ACC112 (cell line): ENCODE data around the gene GOT1.

ENCODE experiments used
- H2AFZ ChIP-seq: fragments of 200-600 bp; sonication (generic); one replicate; pipeline ENCODE4 v1.6.0; 2017; ENCODE audit warnings: antibody characterized with exemption, low read length; ENCODE audit not compliant: unreplicated experiment
- H3K27ac ChIP-seq: fragments of 200-600 bp; sonication (generic); 2 replicates; pipeline ENCODE4 v1.5.1; 2014; ENCODE audit warnings: low read depth, mild to moderate bottlenecking, antibody characterized with exemption, low read length, moderate library complexity
- H3K27me3 ChIP-seq: fragments of 200-600 bp; sonication (generic); 2 replicates; pipeline ENCODE4 v1.6.1; 2014; ENCODE audit warnings: mild to moderate bottlenecking, antibody characterized with exemption, low read length, moderate library complexity, mixed read lengths; ENCODE audit not compliant: insufficient read depth
- H3K36me3 ChIP-seq: fragments of 200-600 bp; sonication (generic); 2 replicates; pipeline ENCODE4 v1.6.1; 2016; ENCODE audit warnings: mild to moderate bottlenecking, antibody characterized with exemption, low read length, moderate library complexity, mixed read lengths; ENCODE audit not compliant: insufficient read depth
- H3K4me1 ChIP-seq: fragments of 200-600 bp; sonication (generic); one replicate; pipeline ENCODE4 v1.6.1; 2016; ENCODE audit warnings: low read length, mixed read lengths; ENCODE audit not compliant: insufficient read depth, unreplicated experiment, control insufficient read depth
- H3K4me3 ChIP-seq: fragments of 200-600 bp; sonication (generic); 2 replicates; pipeline ENCODE4 v1.5.1; 2014; ENCODE audit warnings: mild to moderate bottlenecking, low read depth, low read length
- H3K79me2 ChIP-seq: fragments of 200-600 bp; sonication (generic); one replicate; pipeline ENCODE4 v1.6.0; 2016; ENCODE audit warnings: low read length; ENCODE audit not compliant: control insufficient read depth, unreplicated experiment, insufficient read depth

The GOT1 gene

DNA sequence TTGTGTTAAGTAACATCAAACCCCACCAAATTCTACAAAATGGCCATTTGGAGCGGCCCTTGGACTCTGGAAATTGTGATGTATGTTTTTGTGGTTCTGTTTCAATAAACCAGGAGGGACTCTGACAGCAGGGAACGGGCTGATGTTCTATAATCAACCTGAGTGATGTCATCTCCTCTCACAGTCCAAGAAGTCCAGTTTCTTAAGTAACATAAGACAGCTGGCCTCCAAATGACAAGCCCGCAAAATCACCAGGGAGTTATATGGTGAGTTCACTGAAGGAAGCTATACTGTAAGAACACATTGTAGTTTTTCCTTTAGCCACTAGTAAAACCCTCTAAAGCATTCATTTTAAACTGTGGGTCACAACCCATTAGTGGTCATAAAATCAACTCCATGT, 34.0 kb downstream of the GOT1 start:
- H3K79me2 ChIP-seq, result no peaks in the 10 kb centered on the region
- peak overlapping the region; percentile 53 for H3K27ac ChIP-seq
- H3K4me3 ChIP-seq, result no peak overlapping the region
- H2AFZ ChIP-seq, result no peak overlapping the region
- H3K4me1 ChIP-seq, result peaks cover 27% of the 10 kb centered on the region
- H3K27me3 ChIP-seq, result no peaks in the 10 kb centered on the region
- H3K36me3 ChIP-seq, result no peaks in the 10 kb centered on the region

DNA sequence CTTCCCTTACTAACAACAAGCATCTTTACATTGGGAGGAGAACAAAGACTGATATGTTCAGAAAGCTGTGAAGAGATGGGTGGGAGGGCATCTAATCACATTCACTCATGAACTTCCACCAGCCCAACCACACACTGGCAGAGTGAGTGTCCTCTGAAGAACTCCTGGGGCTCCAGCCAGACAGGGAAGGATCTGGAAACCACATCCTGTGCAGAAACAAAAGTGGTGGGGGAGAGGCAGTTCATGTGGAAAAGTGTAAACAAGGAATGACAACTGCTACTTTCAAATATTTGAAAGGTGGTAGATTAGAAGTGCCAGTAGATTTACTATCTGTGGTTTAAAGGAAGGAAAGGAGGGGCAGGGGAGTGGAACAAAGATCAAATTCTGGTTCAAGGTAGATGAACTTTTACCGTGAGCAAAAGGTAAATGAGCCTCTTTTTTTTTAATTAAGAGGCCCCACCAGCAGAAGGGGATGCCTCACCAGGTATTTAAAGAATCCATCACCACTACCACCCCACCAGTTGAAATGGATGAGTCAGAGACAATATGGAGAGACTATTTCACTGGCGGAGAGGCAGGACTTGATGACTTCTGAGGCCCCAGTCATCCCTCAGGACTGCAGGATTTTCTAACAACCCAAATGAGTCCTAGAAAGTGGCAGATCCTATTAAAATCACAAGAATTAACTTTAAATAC, 34.5 kb downstream of the GOT1 start:
- peaks cover 27% of the 10 kb centered on the region for H3K4me1 ChIP-seq
- peaks cover under 1% of the 10 kb centered on the region; the same call in 1 of the 2 replicates for H3K27me3 ChIP-seq

DNA sequence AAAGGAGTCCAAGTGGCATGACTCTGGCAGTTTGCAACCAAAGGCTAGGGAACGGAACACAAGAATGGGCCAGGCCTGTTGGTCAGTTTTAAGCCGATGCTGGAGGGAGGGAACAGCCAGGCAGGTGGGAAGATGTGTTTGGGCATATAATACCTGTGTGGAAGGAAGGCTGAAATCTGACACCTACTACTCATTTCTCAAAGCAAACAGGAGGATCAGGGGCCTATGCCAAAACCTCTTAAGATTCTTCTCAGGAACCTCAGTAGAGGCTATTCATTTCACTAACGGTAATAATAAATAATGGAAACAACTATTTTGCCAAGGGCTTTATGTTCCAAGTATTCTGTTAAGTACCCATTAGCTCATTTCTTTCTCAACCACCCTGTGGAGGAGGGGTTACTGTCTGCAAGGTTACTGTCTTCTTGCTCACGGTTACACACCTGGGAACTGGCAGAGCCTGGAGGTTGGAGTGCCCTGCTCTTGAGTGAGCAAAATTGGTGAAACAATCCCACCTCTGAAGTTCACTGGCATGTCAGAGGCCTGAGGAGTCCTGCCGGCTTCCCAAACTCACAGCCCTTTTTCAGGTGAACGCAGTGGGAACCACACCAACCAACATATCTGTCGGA, 35.5 kb downstream of the GOT1 start:
- no peaks in the 10 kb centered on the region for H3K79me2 ChIP-seq
- H2AFZ ChIP-seq, result no peak overlapping the region
- H3K36me3 ChIP-seq, result no peaks in the 10 kb centered on the region
- H3K27me3 ChIP-seq, result peaks cover 11% of the 10 kb centered on the region; the same call in 1 of the 2 replicates
- H3K4me3 ChIP-seq, result no peak overlapping the region
- peaks cover 27% of the 10 kb centered on the region for H3K4me1 ChIP-seq
- H3K27ac ChIP-seq, result no peak overlapping the region

More for the DNA sequence above, 34.5 kb downstream of the GOT1 start:
- Histone ChIP-seq H3K4me3 (no peak overlapping the region), H3K27ac (peak overlapping the region; percentile 53), H3K79me2 (no peaks in the 10 kb centered on the region), H3K36me3 (no peaks in the 10 kb centered on the region), H2AFZ (no peak overlapping the region)

DNA sequence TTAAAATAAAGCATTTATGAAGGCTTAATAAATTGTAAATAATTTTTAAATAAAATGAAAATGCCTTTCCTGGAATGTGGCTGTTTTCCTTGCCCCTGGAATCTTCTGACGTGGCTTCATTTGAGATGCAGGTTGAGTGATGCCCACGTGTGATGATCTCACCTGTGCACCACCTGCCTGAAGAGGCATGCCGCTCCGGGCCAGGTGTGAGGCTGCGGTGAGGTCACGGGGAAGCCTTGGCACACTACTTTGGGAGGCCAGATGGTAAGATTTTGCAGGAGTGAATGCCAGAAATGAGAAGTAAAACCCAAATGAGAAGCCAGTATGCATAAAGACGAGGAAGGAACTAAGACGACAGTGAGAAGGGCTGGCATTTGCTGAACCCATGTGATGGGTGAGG, 36.2 kb downstream of the GOT1 start:
- no peaks in the 10 kb centered on the region for H3K79me2 ChIP-seq
- H3K4me3 ChIP-seq, result no peak overlapping the region
- H3K27me3 ChIP-seq, result peaks cover 16% of the 10 kb centered on the region; the same call in 1 of the 2 replicates
- no peak overlapping the region for H2AFZ ChIP-seq
- H3K27ac ChIP-seq, result no peak overlapping the region
- no peaks in the 10 kb centered on the region for H3K36me3 ChIP-seq
- H3K4me1 ChIP-seq, result peaks cover 27% of the 10 kb centered on the region

DNA sequence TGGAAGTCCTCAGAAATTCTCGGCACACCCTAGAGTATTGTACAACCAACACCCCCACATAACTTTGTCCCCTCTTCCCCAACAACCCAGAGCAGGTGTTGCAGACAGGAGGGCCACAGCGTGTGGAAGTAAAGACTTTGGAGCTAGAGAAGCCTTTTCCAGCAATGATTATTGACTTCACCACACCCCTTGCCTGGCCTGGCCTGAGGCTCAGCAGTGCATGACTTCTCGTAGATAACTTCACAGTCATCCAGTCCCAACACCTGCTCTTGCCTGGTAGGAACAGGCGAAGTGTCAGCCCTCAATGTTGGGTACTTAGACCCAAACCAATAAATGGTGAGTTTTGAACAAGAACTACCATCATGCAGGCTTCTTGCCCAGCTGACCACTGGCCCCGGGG, 36.7 kb downstream of the GOT1 start:
- Histone ChIP-seq H3K4me3 (no peak overlapping the region), H3K27me3 (peaks cover 16% of the 10 kb centered on the region; the same call in 1 of the 2 replicates), H3K36me3 (no peaks in the 10 kb centered on the region), H3K79me2 (no peaks in the 10 kb centered on the region), H2AFZ (no peak overlapping the region), H3K4me1 (peaks cover 27% of the 10 kb centered on the region), H3K27ac (no peak overlapping the region)

DNA sequence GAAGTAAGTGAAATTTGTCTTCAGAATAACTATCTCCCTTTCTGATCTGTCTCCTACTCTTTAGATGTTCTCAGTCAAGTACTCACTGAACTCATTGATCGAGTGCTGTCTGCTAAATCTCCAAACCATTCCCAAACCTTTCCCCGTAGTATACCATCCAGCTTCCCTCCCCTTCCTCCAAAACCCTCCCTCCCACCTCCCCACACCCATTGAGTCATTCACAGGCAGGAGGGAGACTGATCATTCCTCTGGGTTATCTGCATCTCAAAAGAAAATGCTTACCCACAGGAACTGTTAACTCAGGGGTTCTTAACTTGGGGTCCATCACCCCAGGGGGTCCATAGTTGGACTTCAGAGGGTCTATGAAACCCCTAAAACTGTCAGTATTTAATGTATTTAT, 37.4 kb downstream of the GOT1 start:
- H3K4me1 ChIP-seq, result peaks cover 27% of the 10 kb centered on the region
- no peak overlapping the region for H2AFZ ChIP-seq
- H3K4me3 ChIP-seq, result peak overlapping the region; percentile 58; the same call in 1 of the 2 replicates
- peaks cover 16% of the 10 kb centered on the region; the same call in 1 of the 2 replicates for H3K27me3 ChIP-seq
- H3K36me3 ChIP-seq, result no peaks in the 10 kb centered on the region
- H3K79me2 ChIP-seq, result no peaks in the 10 kb centered on the region
- no peak overlapping the region for H3K27ac ChIP-seq

DNA sequence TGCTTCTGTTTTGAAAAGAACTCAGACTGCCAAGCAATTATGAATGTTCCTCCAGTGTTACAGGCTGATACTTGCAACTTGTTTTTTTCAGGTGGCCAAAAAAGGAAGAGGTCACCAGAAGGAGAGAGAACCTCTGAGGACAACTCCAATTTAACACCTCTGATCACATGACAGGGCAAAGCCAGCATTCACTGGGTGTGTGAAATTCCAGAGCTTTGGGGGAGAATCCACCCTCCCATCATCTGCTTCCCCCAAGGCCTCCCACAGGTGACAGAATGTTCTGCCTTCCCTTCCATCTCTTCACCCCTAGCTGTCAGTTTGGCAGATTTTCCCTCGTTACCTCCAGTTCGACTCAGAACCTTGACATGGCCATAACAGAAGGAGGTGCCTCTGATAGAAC, 39.1 kb downstream of the GOT1 start:
- Histone ChIP-seq H3K27ac (no peak overlapping the region), H2AFZ (no peak overlapping the region), H3K36me3 (no peaks in the 10 kb centered on the region), H3K4me3 (no peak overlapping the region), H3K4me1 (peaks cover 25% of the 10 kb centered on the region), H3K79me2 (no peaks in the 10 kb centered on the region), H3K27me3 (peaks cover 26% of the 10 kb centered on the region; the same call in 1 of the 2 replicates)

DNA sequence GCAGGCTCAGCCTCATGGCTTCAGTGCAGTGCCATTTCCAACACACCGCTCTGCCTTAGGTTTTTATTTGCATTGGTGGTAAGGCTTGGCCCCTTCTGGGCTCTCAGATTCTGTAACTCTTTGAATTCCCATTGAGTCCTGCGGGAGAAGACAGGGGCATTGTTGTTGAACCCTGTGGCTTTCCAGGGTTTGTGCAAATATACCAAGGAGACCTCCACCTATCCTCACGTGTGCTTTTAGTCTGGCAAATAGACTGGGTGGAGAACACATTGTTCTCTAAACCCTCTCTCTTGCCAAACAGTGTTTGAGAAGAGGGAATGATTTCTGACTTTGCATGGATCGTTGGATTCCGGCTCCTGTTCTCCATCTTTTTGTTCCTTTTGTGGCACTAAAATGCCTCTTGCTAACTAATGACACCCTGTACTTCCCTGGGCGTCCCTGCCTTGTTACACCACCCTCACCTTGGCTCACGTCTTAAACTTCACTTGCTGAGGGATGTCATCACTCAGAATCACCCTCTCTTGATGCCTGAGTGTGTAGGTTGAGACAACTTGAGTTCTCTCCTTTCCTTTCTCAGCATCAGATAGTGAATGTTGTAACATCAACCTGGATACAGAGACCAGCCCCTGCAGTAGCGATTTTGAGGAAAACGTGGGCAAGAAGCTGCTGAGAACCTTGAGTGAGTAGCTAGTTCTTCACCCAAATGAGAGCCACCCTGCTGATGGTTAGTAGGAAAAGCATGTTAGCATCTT, 40.5 kb downstream of the GOT1 start:
- no peaks in the 10 kb centered on the region for H3K79me2 ChIP-seq
- no peak overlapping the region for H2AFZ ChIP-seq
- peaks cover 15% of the 10 kb centered on the region for H3K4me1 ChIP-seq
- no peak overlapping the region for H3K27ac ChIP-seq
- H3K36me3 ChIP-seq, result no peaks in the 10 kb centered on the region
- H3K4me3 ChIP-seq, result no peak overlapping the region
- H3K27me3 ChIP-seq, result peaks cover 38% of the 10 kb centered on the region

DNA sequence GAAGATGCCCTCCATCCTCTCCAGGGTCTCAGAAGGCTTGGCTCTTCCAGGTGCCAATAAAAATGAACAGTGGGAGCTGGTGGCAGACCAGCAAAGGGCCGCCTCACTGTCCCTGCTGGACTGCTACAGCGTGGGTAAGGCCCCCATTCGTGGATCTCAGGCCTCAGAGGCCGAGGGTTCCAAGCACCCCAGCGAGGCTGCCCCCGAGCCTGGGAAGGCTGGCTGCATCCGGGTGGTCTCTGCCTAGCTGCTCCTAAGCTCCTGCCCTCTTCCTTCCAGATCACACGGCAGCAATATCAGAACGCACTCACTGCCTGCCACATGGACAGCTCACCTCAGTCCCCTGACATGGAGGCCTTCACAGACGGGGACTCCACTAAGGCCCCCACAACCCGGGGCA, 42.9 kb downstream of the GOT1 start:
- Histone ChIP-seq H2AFZ (no peak overlapping the region), H3K79me2 (no peaks in the 10 kb centered on the region), H3K4me1 (peaks cover 9% of the 10 kb centered on the region), H3K4me3 (no peak overlapping the region), H3K36me3 (no peaks in the 10 kb centered on the region), H3K27me3 (peaks cover 42% of the 10 kb centered on the region), H3K27ac (no peak overlapping the region)

DNA sequence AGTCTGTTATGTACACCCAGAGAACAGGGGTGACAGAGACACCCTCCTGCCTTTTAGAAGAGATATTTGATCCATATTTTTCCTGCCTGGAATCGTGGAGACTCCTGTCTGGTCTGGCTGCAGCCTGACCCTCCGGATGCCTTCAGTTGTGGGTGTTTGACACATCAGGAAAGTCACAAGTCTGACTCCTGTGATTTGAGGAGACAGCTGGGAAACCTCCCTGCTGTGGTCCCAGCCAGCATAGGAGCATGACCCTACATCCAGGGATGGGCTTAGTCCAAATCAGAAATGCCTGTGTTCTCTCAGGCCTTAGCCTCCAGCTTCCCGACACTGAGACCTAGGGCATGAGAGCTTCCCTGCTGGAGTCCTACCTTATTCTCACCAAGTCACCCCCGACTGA, 43.4 kb downstream of the GOT1 start:
- no peak overlapping the region for H3K27ac ChIP-seq
- no peaks in the 10 kb centered on the region for H3K79me2 ChIP-seq
- H3K4me3 ChIP-seq, result no peak overlapping the region
- peaks cover 6% of the 10 kb centered on the region for H3K4me1 ChIP-seq
- H3K36me3 ChIP-seq, result no peaks in the 10 kb centered on the region
- peaks cover 42% of the 10 kb centered on the region for H3K27me3 ChIP-seq
- H2AFZ ChIP-seq, result no peak overlapping the region
